Hematopoietic multipotent progenitor cell (in vitro differentiated cells): ENCODE data around the gene DEPDC4. TPM values are rescaled to one million over a fixed set of nuclear protein-coding genes. Genes with fewer than 3 reads are reported as not detected.
A peak's percentile ranks its signal among the peaks of the same experiment; 100 is the strongest.
"Not testable (repeated sequence)": the region's sequence is repeated elsewhere in the genome, so short reads cannot be mapped to it uniquely, and the experiment has no call there.

Experiments used
- DNase-seq, 3 donors: peaks; one replicate each; pipeline ENCODE4 v3.0.0-alpha.2; 2011 to 2015; ENCODE audit warnings: low read depth in 2 of 3, low spot score in 2 of 3
- total RNA-seq: library from RNA; depleted of rRNA; stranded (reverse); fragments of >200 nt; gene quantifications from one replicate; pipeline ENCODE4 v1.2.3, GENCODE V29; 2012

DEPDC4 gene
- total RNA-seq, 1 donor: 0.27 TPM

DNA sequence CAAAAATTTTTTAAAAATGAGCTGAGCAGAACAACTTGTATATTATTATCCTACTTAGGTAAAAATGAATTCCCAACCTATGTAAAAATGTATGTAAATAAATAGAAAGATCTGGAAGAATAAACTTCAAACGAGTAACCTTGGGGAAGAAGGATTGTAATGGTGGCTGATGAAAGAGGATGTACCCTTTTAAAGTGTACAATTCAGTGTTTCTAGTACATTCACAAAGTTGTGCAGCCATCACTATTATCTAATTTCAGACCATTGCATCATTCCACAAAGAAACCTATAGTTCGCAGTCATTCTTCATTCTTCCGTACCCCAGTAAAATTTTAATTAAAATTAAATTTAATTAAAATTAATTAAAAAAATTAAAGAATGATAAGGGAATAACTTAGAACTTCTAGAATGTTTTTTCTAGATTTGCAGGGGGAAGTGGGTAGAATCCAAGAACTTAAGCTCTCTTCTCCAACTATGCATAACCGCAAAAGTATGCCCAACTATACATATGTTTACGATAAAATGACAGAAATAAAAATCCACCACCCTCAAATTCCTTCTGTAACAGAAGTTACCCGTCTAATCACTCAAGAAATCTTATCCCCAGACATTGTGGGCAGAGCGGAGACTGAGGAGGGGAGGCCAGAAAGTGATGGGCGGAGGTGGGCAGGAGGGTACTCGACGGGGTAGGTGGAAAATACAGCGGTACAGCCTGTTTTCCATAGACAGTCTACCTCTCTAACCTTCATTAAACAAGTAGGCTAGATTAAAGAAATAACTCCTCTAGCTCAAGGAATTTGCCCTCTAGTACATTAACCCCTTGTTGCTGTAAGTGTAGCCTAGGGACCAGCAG lies 921 bp downstream of the DEPDC4 start:
- peak in 1 of 3 donors; percentile 1 for DNase-seq

DNA sequence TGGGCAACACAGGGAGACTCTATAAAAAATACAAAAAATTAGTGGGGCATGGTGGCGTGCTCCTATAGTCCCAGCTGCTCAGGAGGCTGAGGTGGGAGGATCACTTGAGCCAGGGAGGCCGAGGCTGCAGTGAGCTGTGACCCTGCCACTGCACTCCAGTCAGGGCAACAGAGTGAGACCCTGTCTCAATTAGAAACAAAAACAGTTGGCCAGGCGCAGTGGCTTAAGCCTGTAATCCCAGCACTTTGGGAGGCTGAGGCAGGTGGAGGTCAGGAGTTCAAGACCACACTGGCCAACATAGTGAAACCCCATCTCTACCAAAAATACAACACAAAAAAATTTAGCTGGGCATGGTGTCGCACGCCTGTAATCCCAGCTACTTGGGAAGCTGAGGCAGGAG lies 1.8 kb downstream of the DEPDC4 start:
- DNase-seq: not testable (repeated sequence)

DNA sequence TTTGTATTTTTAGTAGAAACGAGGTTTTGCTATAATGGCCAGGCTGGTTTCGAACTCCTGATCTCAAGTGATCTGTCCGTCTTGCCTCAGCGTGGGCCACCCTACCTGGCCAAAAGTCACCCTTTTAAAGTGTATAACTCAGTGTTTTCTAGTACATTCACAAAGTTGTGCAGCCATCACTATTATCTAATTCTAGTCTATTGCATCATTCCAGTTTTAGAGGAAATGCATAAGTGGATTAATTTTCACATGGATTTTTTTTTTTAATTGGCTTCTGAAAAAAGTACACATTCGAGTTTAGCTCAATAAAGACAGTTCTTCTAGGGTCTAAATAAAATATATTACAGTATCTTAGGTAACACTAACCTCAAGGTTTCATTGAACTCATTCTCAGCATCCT lies 3.7 kb downstream of the DEPDC4 start:
- DNase-seq: no peak

DNA sequence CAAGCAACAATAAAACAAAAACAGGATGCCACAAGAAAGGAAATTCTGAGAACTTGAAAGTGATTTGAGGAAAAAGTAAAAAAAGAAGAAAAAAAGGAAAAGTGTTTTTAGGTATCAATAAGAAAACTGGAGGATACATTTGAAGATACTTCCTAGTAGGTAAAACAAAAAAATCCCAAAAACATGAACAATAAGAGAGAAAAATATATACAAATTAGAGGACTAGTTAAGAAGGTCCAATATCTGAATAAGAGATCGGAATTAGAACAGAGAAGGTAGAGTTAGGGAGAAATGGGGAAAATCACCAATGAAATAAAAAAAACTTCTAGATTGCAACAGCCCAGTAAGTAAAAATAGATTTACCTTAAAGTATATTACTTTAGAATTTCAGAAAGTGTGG lies 8.8 kb downstream of the DEPDC4 start:
- no peak for DNase-seq

DNA sequence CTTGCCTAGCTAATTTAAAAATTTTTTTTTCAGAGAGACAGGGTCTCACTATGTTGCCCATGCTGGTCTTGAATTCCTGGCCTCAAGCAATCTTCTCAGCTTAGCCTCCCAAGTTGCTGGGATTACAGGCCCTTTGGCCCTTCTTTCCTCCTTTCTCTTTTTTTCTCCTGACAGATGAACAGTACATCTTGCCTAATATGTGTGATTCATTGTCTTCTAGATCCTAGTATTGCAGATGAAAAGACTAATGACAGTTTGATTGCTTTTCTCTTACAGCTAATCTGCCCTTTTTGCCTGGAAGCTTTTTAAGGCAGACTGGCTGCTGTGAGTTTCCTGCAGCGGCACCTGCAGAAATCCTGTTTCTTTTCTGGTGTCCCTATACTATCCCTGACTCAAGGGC lies 12.0 kb downstream of the DEPDC4 start:
- no peak for DNase-seq

DNA sequence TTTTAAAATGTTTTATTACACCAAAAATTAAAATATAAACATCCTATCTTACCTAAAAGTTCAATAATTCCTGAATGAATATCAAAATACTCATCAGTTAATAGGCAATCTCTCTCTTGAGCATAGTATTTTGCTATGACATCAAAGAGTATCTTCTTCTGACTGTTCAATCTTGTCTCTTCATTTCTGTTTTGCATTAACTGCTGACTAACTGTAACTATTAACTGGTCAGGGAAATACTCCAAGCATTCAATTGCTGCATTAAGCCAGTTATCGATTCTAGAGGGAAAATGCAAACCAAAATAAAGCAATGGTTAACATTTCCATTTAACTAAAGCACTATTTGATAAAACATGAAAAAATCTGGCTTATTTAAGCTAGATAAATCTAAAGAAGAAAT lies 13.4 kb downstream of the DEPDC4 start:
- no peak for DNase-seq

DNA sequence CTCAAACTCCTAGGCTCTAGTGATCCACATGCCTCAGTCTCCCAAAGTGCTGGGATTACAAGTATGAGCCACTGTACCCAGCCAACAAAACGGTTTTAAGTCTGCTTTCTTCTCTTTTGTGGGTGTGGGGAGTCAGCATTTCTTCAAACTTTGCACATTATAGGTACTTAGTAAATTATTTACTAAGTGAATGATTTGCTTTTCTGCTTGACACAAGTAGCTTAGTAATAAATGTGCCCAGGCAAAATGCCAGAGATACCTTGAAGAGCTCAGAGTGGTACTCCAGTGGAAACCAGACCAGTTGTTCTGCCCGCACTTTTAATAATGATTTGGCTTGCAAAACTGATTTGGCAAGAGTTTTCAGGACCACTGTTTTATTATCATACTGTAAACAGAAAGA lies 15.0 kb downstream of the DEPDC4 start:
- DNase-seq: no peak

DNA sequence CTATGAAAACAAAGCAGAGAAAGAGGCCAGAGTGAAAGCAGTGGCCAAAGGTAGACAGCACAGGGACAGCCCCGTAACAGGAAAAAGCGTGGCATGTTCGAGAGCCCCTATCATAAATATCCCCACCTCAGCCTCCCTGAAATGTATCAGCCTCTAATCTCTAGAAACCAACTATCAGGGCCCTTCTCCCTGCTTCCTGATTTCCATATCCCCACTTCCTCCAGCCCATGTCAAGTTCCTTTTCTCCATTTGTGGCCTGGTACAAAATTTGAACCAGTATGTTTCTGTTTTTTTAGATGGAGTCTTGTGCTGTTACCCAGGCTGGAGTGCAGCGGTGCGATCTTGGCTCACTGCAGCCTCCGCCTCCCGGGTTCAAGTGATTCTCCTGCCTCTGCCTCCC lies 16.9 kb downstream of the DEPDC4 start:
- DNase-seq: peak in 1 of 3 donors; percentile 28

DNA sequence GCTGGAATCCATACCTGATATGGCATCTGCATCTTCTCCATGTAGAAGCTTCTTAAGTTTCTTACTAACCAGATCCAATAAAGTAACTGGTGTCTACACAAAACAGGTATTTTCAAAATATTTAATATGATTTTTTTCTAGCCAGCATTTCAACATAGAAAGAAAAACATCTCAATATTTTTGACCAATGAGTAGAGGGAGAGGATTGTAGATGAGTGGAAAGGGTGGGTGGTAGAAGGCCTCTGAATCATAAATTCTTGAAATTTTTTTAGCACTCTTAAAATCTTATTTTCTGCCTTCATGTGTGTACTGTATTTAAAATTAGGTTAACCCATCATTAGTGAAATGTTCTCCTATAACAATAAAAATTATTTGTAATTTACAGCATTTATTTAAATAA lies 18.0 kb downstream of the DEPDC4 start:
- DNase-seq: no peak

DNA sequence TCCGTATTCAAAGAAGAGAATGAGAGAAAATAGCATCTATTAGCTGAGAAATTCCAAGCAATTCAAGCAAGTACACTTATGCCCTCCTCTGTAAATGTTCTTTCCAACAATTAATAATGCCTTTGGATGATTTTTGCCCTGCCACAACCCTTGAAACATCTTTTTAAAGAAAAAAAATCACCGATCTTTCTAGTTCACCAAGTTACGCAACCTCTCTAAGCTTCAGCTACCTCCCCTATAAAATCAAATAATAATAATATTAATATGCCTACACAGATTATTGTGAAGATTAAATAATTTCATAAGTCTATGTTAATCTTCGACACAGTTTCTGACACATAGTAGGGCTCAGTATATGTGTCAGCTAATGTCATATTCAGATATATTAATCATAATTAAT lies 19.1 kb downstream of the DEPDC4 start:
- no peak for DNase-seq

DNA sequence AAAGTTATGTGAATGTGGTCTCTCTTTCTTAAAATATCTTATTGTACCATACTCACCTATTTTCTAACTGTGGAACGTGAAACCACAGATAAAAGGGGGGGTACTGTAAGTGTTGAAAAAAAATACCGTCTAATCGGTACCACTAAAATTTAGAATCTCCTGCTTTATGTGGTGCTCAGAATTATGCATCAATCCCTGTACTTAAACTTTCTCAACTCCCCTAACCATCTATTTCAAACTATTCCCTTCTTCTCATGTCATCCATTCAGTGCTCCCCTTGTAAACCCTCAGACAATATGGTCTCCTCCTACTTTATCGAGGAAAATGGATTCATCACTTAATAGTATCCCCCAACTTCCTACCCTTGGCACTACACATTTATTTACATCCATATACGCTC lies 23.7 kb downstream of the DEPDC4 start:
- no peak for DNase-seq

DNA sequence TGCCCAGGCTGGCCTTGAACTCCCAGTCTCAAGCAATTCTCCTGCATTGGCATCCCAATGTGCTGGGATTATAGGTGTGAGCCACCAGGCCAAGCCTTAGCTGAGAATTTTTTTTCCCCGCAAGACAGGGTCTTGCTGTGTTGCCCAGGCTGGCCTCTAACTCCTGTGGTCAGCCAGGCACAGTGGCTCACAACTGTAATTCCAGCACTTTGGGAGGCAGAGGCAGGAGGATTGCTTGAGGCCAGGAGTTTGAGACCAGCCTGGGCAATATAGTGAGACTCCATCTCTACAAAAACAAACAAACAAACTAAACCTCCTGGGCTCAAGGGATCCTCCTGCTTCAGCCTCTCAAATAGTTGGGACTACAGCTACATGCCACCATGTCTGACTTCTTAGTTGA lies 27.3 kb downstream of the DEPDC4 start:
- DNase-seq: no peak

DNA sequence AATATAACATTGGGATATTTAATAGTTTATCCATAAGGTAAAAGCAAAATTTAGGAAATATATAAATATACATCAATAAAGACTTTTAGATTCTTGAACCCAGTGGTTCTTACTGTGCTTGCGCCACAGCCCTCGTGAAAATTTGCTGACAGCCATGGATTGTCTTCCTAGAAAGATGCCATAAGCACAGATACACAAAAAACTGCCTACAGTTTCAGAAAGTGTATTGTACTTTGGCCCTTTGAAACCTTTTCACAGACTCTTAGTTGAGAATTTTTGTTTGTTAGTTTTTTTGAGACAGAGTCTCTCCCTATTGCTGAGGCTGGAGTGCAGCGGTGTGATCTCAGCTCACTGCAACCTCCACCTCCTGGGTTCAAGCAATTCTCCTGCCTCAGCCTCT lies 28.1 kb downstream of the DEPDC4 start:
- DNase-seq: no peak

DNA sequence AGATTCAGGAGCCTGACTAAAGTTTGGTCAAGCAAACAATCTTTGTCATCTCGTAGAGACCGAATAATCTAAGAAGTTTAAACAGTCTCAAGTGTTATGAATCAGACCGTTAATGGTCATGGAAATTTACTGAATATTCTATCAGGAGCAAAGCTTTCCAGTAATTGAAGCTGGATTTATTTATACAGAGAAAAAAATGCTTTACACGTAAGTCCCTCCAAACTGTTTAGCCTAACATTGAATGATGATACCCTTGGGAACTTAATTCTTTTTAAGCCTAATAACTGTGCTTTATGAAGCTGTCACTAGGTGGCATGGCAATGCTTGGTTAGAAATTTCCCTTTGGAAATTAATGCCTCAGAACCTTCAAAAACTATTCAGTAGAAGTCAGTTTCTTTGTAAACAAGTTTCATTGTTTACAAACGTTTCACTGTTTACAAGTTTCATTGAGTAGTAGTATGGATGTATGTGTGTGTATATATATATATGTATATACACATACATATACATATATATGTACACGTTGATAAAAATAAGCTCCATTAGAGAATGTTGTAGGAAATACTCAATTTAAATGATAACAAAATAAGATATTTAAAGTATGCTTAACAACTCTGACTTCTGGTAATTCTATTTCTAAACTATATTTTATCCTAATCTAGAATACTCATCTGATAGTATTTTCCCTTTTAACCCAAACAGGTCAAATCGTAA lies 32.1 kb downstream of the DEPDC4 start:
- DNase-seq: peak in 2 of 3 donors; percentile 22 to 65

DNA sequence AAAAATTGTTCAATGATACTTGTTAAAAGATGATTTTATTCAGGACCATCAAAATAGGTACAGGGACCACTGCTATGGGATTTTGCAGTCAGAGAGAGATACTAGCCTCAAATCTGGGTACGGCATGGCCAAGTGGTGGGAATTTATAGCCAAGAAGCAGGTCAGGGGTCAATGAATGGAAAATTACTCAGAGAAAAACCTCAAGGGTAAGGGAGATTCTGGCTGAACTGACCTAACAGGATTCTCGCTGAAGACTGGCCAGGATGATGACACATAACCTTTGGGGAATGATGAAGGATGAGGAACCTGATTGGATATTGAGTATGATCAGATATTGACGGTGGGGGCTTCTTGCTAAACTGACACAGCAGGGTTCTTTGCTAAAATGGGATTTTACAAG lies 32.7 kb downstream of the DEPDC4 start:
- DNase-seq: no peak

DNA sequence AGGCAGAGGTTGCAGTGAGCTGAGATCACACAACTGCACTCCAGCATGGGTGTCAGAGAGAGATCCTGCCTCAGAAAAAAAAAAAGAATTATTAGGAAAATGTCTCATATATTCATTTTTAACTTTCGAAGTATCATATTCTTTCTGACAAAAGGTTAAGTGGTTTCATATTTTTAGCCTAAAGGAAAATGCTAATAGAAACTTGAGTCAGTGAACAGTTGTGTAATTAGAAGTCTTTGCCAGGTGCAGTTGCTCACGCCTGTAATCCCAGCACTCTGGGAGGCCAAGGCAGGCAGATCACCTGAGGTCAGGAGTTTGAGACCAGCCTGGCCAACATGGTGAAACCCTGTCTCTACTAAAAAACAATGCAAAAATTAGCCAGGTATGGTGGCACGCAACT lies 35.0 kb downstream of the DEPDC4 start:
- DNase-seq: not testable (repeated sequence)

DNA sequence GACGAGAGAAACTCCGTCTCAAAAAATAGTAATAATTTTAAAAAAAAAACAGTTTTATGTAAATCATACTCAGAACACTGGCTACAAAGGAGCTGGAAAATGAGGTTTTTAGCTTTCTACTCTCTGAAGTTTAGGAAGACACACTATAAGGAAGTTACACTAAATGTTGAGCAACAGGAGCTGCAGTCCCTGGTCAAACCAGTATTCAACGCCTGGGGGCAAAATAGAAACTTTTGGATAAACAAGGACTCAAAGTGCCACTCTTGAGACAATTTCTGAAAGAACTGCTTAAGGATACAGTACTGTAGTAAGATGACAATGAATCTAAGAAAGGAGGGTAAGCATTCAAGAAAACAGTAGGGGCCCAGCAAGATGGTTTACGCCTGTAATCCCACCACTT lies 37.0 kb downstream of the DEPDC4 start:
- DNase-seq: peak in 1 of 3 donors; percentile 2

DNA sequence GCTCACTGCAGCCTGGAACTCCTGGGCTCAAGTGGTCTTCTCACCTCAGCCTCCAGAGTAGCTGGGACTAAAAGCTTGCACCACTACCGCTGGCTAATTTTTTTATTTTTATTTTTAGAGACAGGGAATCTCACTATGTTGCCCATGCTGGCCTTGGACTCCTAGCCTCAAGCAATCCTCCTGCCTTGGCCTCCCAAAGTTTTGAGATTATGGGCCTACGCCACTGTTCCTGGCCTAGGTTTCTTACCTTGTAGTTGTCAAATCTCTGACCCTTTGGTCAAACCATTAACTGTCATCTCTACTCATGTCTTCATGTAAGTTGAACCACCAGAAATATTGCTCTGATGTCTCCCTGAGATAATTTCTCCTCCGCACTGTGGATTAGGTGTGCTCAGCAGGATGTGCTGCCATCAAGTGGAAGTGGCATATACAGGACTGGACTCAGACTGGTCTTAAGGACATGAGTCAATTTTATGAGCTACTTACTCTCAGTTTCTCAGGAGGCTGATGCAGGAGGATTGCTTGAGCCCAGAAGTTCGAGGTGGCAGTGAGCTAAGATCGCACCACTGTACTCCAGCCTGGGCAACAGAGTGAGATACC lies 37.7 kb downstream of the DEPDC4 start:
- peak in 2 of 3 donors; percentile 3 to 16 for DNase-seq

DNA sequence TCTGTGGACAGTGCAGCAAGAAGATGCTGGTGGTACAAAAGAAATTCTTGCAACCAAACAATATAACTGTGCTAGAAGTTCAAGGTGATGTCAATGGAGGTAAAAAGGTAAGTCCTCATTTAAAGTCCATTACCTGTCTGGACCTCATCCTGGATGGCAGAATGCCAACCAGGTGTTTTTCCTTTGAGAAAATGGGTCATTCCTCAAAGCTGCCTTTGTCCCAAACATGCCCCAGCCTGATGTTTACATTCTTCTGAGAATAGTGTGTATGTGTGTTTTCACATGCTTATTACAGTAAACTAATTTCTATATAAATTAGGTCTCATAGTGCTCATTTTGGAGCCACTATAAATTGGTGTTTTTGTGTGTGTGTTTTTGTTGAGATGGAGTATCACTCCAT lies 41.4 kb downstream of the DEPDC4 start:
- no peak for DNase-seq

DNA sequence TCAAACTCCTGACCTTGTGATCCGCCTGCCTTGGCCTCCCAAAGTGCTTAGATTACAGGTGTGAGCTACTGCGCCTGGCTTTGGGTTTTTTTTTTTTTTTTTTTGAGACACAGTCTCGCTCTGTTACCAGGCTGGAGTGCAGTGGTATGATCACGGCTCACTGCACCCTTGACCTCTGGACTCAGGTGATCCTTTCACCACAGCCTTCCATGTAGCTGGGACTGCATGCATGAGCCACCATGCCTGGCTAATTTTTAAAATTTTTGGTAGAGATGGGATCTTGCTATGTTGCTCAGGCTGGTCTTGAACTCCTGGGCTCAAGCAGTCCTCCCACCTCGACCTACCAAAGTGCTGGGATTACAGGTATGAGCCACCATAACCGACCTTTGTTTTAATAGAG lies 44.7 kb downstream of the DEPDC4 start:
- DNase-seq: not testable (repeated sequence)

DNA sequence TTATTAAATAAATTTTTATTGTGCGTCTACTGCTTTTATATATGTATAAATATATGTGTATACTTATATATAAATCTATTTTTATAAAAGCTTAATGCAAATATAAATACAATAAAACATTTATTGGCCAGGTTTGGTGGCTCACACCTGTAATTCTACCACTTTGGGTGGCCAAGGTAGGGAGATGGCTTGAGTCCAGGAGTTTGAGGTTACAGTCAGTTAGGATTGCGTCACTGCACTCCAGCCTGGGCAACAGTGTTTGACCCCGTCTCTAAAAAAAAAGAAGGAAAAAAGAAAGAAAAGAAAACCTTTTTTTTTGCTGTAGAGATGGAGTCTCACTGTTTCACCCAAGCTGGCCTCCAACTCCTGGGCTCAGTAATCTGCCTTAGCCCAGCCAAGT lies 45.4 kb downstream of the DEPDC4 start:
- DNase-seq: no peak
